ENCODE data around the gene BEST4.

DNA sequence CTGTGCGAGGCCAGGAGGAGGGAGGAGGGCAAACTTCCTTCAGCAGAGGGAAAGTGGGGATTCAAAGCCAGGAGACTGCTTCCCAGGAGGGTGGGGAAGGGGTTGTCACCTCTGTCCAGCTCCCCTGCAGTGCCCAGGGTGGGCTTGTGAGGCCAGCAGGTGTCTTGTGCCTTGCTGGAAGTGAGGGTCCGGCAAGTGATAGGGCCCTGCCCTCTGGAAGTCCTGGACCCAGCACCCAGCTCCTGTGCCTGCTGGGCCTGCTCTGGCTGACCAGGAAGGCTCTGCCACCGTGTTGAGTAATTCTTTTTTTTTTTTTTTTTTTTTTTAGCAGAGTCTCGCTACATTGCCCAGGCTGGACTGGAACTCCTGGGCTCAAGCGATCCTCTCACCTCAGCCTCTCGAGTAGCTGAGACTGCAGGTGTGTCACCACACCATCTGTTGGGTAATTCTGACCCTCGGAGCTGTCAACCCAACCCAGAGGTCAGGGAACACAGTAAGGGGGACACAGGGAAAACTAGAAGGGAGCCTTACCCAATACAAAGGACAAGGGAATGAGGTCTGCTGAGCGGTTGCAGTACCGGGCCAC, 1.0 kb downstream of the BEST4 start:
- TF ChIP-seq POLR2AphosphoS5 (IDR thresholded peaks at IDR 0.05), result no peak
- TF ChIP-seq, protein P1, sequence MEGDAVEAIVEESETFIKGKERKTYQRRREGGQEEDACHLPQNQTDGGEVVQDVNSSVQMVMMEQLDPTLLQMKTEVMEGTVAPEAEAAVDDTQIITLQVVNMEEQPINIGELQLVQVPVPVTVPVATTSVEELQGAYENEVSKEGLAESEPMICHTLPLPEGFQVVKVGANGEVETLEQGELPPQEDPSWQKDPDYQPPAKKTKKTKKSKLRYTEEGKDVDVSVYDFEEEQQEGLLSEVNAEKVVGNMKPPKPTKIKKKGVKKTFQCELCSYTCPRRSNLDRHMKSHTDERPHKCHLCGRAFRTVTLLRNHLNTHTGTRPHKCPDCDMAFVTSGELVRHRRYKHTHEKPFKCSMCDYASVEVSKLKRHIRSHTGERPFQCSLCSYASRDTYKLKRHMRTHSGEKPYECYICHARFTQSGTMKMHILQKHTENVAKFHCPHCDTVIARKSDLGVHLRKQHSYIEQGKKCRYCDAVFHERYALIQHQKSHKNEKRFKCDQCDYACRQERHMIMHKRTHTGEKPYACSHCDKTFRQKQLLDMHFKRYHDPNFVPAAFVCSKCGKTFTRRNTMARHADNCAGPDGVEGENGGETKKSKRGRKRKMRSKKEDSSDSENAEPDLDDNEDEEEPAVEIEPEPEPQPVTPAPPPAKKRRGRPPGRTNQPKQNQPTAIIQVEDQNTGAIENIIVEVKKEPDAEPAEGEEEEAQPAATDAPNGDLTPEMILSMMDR (IDR thresholded peaks at IDR 0.05), result no peak
- no peak for TF ChIP-seq POLR2A (IDR thresholded peaks at IDR 0.05)
